Ovary (tissue), 3 donors: Measurements from ENCODE around the gene PRDX2.
A peak's percentile ranks its signal among the peaks of the same experiment; 100 is the strongest.

Source experiments
- EP300 ChIP-seq: sonication (generic); formaldehyde crosslinking; IDR thresholded peaks from one replicate; pipeline ENCODE4 v1.6.1; 2017; ENCODE audit warnings: antibody characterized with exemption
- POLR2A ChIP-seq: fragments of 450-650 bp; IDR thresholded peaks from one replicate; pipeline ENCODE4 v1.6.1; 2017; ENCODE audit warnings: antibody characterized with exemption, mild to moderate bottlenecking, moderate library complexity
- TF ChIP-seq, protein P1 (sequence below), 3 donors: fragments of 450-650 bp in 2 of 3; fragments of 200-600 bp in 1 of 3; IDR thresholded peaks; one replicate each; pipeline versions ENCODE4 v1.5.1 to v1.8.0; 2016 to 2022; ENCODE audit warnings: antibody characterized with exemption in 3 of 3, mild to moderate bottlenecking in 1 of 3
- donor health status: DM: no; HTN: no; CAD: no.

DNA sequence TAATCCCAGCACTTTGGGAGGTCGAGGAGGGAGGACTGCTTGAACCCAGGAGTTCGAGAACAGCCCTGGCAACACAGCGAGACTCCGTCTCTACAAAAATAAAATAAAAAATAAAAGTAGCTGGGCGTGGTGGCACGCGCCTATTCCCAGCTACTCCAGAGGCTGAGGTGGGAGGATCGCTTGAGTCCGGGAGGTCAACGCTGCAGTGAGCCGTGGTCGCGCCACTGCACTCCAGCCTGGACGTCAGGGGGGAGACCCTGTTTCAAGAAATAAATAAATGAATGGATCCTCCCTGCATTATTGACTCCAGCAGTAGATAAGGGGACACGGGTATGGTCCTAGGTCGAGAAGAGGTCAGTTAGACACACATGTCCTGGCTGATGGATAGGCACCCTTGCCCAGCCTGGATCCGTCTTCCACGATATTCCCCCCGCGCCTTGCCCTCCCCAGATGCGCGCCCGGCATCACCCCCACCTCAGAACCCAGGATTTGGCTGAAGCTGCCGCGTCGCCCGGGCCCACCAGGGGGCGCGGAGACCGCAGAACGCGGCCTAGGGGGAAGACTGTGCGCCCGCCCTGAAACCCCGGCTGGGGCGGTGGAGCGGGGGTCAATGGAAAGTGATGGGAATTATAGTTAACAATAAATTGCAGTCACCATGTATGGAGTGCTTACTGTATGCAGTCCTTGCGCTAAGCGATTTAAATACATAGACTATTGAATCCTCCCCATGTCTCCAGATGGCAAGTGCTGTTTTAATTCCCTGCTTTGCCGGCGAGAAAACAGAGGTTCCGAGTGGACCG lies 24.2 kb downstream of the PRDX2 start:
- no peak for TF ChIP-seq POLR2A
- TF ChIP-seq, protein P1, sequence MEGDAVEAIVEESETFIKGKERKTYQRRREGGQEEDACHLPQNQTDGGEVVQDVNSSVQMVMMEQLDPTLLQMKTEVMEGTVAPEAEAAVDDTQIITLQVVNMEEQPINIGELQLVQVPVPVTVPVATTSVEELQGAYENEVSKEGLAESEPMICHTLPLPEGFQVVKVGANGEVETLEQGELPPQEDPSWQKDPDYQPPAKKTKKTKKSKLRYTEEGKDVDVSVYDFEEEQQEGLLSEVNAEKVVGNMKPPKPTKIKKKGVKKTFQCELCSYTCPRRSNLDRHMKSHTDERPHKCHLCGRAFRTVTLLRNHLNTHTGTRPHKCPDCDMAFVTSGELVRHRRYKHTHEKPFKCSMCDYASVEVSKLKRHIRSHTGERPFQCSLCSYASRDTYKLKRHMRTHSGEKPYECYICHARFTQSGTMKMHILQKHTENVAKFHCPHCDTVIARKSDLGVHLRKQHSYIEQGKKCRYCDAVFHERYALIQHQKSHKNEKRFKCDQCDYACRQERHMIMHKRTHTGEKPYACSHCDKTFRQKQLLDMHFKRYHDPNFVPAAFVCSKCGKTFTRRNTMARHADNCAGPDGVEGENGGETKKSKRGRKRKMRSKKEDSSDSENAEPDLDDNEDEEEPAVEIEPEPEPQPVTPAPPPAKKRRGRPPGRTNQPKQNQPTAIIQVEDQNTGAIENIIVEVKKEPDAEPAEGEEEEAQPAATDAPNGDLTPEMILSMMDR (IDR thresholded peaks at IDR 0.05), result peak; percentile 92 to 97 (median 96)
- TF ChIP-seq EP300, result no peak
